Measurements from ENCODE around the gene PRR30. TPM values are rescaled to one million over a fixed set of nuclear protein-coding genes. Genes with fewer than 3 reads are reported as not detected.

PRR30 gene
- total and polyA plus RNA-seq, 10 of the 15 experiments (the other 5 are each of a cell fraction or from before 2014, with no cell fraction given) = not detected

- TF ChIP-seq E2F8 (IDR thresholded peaks at IDR 0.05; ENCODE audit: low read depth, partially characterized antibody) (no peak), ZNF687 (IDR thresholded peaks at IDR 0.05) (peak; percentile 83), ATF7 (IDR thresholded peaks at IDR 0.05; ENCODE audit: low read depth) (no peak), KAT2A (conservative IDR thresholded peaks at IDR 0.05; ENCODE audit: control insufficient read depth, low read depth, low read length) (no peak), EZH2 (IDR thresholded peaks at IDR 0.05; ENCODE audit: borderline replicate concordance, control insufficient read depth, low read depth, low read length) (no peak), HDAC6 (IDR thresholded peaks at IDR 0.05; ENCODE audit: unreplicated experiment) (no peak), EED (IDR thresholded peaks at IDR 0.05; ENCODE audit: low read depth) (no peak), RAD51 (IDR thresholded peaks at IDR 0.05) (no peak), IRF4 (IDR thresholded peaks at IDR 0.05; ENCODE audit: low read depth, low read length) (no peak), REST (IDR thresholded peaks at IDR 0.05; ENCODE audit: low read depth, low read length) (no peak), POLR2A (IDR thresholded peaks at IDR 0.05; ENCODE audit: low read depth, low read length) (peak; percentile 89), NR2F1 (conservative IDR thresholded peaks at IDR 0.05) (no peak), CHD1 (IDR thresholded peaks at IDR 0.05; ENCODE audit: low read depth, low read length) (no peak), YBX1 (IDR thresholded peaks at IDR 0.05) (no peak), FOS (IDR thresholded peaks at IDR 0.05; ENCODE audit: borderline replicate concordance, extremely low read depth, insufficient read length) (no peak), MTA3 (IDR thresholded peaks at IDR 0.05; ENCODE audit: borderline replicate concordance, low read length) (no peak), SPI1 (IDR thresholded peaks at IDR 0.05; ENCODE audit: borderline replicate concordance, insufficient read depth, low read depth, low read length) (no peak), RFX5 (IDR thresholded peaks at IDR 0.05; ENCODE audit: low read depth, low read length) (no peak)
- TF ChIP-seq, protein P1, sequence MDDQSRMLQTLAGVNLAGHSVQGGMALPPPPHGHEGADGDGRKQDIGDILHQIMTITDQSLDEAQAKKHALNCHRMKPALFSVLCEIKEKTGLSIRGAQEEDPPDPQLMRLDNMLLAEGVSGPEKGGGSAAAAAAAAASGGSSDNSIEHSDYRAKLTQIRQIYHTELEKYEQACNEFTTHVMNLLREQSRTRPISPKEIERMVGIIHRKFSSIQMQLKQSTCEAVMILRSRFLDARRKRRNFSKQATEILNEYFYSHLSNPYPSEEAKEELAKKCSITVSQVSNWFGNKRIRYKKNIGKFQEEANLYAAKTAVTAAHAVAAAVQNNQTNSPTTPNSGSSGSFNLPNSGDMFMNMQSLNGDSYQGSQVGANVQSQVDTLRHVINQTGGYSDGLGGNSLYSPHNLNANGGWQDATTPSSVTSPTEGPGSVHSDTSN (IDR thresholded peaks at IDR 0.05; ENCODE audit: insufficient replicate concordance, low read depth, low read length) = no peak
These were observed 5.1 kb downstream of the PRR30 start, which contains the start of gene PREB (continued) for GRCh38 chr2:27133905-27134780.

All from GM12878 (cell line).